Rectal smooth muscle tissue (tissue), 1 donor: ENCODE data around the gene DHX9.

Experiments
- H3K27ac ChIP-seq: one replicate; pipeline ENCODE4 v1.7.0; 2013; ENCODE audit warnings: low read depth, low read length, inconsistent platforms
- H3K27me3 ChIP-seq: one replicate; pipeline ENCODE4 v1.7.0; 2013; ENCODE audit warnings: low read length; ENCODE audit not compliant: control insufficient read depth, insufficient read depth
- H3K36me3 ChIP-seq: one replicate; pipeline ENCODE4 v1.7.0; 2013; ENCODE audit warnings: low read length; ENCODE audit not compliant: control insufficient read depth, insufficient read depth
- H3K4me1 ChIP-seq: one replicate; pipeline ENCODE4 v1.7.0; 2013; ENCODE audit warnings: low read length; ENCODE audit not compliant: control insufficient read depth, insufficient read depth
- H3K4me3 ChIP-seq: one replicate; pipeline ENCODE4 v1.7.0; 2013; ENCODE audit warnings: low read length
- H3K9ac ChIP-seq: one replicate; pipeline ENCODE4 v1.7.0; 2013; ENCODE audit warnings: low read length

Gene DHX9

DNA sequence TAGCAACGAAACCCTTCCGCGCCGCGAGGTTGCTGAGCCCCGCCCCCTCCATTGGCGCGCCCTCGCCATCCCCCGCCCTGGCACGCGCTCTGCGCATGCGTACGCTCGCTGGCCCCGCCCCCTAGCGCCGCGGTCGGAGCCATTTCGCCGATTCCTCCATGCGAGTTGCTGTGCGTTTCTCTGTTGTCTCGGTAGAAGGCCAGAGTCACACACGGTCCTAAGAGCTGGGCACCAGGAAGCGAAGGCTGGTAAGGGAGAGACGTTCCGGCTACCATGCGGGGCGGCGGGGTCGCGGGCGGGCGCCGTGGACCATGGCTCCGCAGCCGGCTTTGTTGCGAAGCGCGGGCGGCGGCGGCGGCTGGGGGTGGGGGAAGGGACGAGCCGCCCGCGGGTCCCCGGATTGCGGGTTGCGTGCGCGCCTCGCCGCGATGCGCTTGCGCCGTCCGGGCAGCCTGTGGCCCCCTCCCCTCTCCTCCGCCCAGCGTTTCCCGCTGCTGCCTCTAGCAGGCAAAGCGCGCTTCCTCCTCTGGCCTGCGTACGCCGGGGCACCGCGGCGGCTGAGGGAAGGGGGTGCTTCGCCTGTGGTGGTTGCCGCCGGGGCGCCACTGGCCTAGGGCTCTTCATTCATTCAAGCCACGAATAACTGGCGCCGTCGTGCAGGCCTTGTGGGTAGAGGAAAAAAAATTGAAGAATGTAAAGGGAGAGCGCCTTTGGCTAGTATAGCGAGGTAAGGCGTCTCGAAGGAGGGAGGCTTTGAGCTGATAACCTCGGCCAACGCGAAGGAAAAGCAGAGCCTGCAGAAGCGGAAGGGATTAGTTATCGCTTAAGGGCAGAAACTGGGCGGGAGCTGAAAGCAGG is at the start of gene DHX9:
Gene DHX9 (plus strand): TSS at position 139 of the 858 bp plus-strand sequence. CDS start 3,220 bp downstream, outside the sequence.
- Histone ChIP-seq H3K4me3 (peak within 1 kb of the TSS; percentile 88), H3K27ac (peak within 1 kb of the TSS; percentile 94), H3K27me3 (no peaks in the 10 kb centered on the region), H3K9ac (peak within 1 kb of the TSS; percentile 70), H3K4me1 (peaks cover 10% of the 10 kb centered on the region), H3K36me3 (no peaks in the 10 kb centered on the region)

DNA sequence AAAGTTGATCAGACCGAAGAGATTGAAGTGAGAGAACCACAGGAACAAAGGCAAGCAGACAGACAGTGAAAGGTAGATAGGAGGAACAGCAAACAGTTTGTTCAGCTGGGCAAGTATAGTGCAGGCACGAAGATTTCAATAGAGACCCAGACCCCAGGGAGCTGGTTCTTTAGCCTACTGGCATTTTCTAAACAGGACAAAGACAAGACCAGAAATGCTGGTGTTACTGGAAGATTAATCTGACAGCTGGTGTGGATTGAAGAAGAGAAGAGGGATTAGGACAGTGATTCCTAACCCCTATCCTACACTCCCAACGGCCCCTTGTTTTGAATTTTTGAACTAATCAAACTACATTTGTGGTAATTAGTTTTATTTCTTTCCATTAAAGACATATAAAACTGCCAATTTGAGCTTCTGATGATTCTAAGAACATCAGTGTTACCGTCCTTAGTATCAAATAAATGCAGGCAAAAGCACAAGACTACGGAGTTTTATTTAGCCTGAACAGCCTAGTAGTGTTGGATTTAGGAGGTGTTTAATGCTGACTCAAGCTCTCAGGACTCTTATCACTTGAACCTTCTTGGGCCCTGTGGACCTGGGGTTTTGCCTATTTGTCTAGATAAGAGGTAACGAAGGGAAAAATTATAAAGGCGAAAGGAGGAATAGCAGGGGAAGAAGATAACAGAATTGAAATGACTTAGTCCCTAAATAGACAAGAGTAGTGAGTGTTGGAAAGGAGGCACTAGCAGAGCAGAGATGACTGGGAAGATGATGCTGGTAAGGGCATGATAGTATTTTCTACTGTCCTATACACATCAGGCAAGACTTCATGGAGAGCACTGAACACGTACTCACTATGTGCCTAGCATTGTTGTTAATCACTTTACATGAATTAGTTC is 47.6 kb upstream of the DHX9 start:
- no peak overlapping the region for H3K9ac ChIP-seq
- H3K4me1 ChIP-seq, result peaks cover 3% of the 10 kb centered on the region
- peaks cover 3% of the 10 kb centered on the region for H3K36me3 ChIP-seq
- no peak overlapping the region for H3K4me3 ChIP-seq
- H3K27ac ChIP-seq, result no peak overlapping the region
- no peaks in the 10 kb centered on the region for H3K27me3 ChIP-seq

DNA sequence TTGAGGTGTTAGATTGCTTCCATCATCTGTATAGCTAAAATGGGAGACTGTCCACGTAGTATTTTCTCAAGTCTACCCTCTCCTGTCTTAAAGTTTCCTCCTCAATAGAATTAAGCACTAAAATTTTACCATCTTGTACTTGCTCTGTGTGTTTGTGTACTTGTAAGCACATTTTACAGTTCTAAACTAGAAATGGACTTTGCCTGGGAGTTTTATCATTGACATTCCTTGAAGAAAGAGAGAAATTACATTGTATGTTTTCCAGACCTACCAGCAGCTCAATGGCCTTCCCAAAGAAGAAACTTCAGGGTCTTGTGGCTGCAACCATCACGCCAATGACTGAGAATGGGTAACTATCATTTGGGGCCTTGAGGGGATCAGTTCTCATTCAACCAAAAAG is 45.1 kb upstream of the DHX9 start:
- Histone ChIP-seq H3K27ac (no peak overlapping the region), H3K4me3 (no peak overlapping the region), H3K4me1 (peaks cover 3% of the 10 kb centered on the region), H3K36me3 (peaks cover 3% of the 10 kb centered on the region), H3K9ac (no peak overlapping the region), H3K27me3 (no peaks in the 10 kb centered on the region)

DNA sequence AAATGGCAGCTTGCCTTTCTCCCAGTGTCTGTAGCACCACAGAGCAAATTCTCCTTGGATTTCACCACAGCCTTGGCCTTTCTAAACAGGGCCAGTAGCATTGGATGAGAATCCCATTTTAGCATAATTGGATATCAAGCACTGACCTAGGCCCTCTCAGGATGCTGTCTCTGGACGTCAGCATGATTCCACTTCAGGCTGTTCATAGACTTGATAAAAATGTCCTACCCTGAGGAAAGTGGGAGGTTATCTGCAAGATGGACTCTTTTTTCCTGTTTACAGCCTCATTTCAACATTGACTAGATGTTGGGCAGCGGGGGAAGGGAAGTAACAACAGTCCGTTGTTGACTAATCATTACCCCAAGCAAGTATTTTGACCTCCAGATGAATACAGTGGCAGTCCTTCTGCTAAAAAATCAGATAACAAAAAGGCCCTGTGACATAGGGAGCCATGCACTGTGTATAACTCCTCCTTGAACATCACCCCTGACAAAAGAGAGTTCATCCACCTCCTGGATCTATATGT is 44.4 kb upstream of the DHX9 start:
- Histone ChIP-seq H3K27ac (no peak overlapping the region), H3K4me3 (no peak overlapping the region), H3K36me3 (peaks cover 3% of the 10 kb centered on the region), H3K4me1 (peaks cover 3% of the 10 kb centered on the region), H3K9ac (no peak overlapping the region), H3K27me3 (no peaks in the 10 kb centered on the region)

DNA sequence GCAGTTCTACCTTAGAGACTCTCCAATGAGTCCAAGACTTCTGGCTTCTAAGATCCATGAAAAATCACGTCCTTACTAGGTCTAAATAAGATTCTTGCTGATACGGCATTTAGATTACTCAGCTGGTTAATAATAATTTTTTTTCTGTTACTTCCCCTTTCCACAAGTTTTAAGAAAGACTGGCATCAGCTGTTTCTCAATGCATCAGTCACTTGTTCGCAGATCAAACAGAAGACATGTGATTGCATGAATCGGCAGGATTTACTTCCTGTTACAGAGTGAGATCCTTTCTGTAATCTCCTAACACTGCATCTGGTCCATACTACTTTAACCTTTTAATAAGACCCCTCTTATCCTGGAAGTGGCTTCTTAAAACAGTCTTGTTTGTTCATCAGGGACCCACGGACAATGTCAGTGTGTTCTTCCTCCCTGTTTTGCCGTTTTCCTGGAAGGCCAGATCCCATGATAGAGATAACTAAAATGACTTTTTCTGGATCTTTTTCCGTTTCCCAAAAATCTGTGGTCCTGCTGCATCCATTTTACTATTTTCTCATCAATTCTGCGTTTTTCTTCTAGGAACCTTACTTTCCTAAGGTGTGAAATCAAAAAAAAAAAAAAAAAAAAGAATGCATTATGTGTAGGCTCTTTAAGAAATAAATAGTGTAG is 43.5 kb upstream of the DHX9 start:
- Histone ChIP-seq H3K36me3 (peaks cover 3% of the 10 kb centered on the region), H3K27ac (no peak overlapping the region), H3K27me3 (no peaks in the 10 kb centered on the region), H3K4me3 (no peak overlapping the region), H3K9ac (no peak overlapping the region), H3K4me1 (no peaks in the 10 kb centered on the region)

DNA sequence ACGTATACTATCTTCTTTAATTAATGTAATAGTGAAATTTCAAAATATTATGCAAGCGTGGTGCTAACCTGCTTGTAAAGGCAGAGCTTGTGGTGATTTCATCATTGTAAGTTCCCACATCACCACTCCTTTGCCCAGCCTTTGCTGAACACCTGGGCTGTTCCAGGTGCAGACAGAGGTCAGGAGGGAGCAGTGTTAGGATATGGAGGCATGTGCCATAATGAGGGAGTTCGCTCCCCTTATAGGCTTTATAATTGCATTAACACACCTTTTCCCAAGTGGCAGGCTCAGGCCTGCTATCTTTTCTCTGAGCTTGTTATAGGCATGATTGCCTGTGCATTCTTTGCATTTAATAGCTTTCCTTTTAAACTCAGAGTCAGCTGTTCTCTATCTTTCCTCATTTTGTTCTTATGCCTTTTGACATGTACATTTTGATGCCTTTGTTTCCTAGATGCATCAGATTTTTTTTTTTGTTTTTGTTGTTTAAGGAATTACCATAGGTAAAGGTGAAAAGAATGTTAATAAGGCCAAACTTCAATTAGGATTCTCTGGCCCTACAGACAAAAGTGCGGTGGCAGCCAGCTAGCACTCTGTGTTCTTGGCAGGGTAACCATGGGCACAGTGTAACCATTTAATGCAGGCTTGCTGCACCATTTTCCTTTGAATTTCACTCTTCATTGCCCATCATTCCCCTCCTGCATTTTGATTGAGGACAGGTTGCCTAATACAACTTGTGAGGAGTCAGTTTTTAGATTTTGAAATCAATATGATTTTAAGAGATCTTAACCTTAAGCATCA is 36.9 kb upstream of the DHX9 start:
- H3K27ac ChIP-seq, result no peak overlapping the region
- H3K4me1 ChIP-seq, result no peaks in the 10 kb centered on the region
- H3K36me3 ChIP-seq, result no peaks in the 10 kb centered on the region
- H3K9ac ChIP-seq, result no peak overlapping the region
- H3K27me3 ChIP-seq, result no peaks in the 10 kb centered on the region
- H3K4me3 ChIP-seq, result no peak overlapping the region

DNA sequence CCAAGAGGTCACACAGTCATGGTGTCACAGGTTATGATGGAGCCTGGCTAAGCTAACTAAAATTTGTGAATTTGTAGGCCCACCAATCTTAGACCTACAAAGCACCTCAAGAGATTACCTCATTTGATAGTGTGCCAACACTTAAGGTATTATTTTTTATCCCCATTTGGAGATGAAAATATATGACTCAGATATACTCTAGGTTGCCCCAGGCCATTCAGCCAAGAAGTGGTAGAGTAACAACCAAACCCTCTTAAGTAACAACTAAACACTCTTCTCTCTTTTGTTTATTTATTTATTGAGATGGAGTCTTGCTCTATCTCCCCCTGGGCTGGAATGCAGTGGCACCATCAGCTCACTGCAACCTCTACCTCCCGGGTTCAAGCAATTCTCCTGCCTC is 35.3 kb upstream of the DHX9 start:
- Histone ChIP-seq H3K4me1 (no peaks in the 10 kb centered on the region), H3K36me3 (no peaks in the 10 kb centered on the region), H3K9ac (no peak overlapping the region), H3K27ac (no peak overlapping the region), H3K4me3 (no peak overlapping the region), H3K27me3 (no peaks in the 10 kb centered on the region)

DNA sequence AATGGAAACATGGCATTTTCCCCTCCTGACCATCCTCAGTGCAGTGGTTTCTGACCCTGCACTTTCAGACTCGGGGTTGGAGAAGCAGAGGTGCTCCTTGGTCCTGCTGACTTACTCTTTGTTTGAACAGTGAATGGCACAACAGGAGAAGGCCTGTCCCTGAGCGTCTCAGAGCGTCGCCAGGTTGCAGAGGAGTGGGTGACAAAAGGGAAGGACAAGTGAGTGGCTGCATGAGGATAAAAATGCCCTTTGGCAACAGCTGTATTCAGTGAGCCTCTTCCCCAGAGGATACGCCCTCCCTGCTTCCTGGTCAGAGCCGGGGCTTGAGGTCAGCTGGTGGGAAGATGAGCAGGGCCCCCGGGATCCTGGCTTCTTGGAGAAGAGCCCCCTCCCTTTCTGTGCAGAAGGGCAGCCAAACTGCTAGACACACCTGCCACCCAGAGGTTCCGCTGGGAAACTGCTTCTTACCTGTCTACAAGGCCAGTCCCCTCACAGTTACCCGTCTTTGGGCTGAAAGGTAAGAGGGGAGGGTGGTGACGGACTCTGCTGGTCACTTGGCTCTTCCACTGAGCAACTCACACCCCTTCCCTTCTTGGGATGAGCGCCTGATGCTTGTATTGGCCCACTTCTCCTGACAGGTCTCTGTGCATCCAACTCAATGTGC is 33.0 kb upstream of the DHX9 start:
- Histone ChIP-seq H3K36me3 (no peaks in the 10 kb centered on the region), H3K9ac (no peak overlapping the region), H3K27ac (no peak overlapping the region), H3K4me1 (no peaks in the 10 kb centered on the region), H3K4me3 (no peak overlapping the region), H3K27me3 (no peaks in the 10 kb centered on the region)

DNA sequence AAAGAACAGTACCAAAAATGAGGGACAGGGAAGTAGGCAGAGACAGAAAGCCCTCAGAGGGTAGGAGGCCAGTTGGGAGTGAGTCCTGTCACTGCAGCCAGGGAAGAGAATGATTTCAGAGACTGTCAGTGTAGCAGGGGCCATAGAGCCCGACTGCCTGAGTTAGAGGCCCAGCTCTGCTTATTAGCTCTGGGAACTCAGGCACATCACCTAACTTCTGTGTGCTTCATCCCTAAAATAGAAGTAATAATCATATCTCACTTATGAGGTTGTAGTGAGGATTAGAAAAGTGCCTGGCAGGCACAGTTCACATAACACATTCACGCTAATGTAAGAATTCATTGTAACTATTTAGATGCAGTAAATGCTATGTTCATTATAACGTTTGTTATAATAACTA is 31.2 kb upstream of the DHX9 start:
- Histone ChIP-seq H3K9ac (no peak overlapping the region), H3K36me3 (peaks cover 2% of the 10 kb centered on the region), H3K27ac (no peak overlapping the region), H3K27me3 (no peaks in the 10 kb centered on the region), H3K4me1 (no peaks in the 10 kb centered on the region), H3K4me3 (no peak overlapping the region)

DNA sequence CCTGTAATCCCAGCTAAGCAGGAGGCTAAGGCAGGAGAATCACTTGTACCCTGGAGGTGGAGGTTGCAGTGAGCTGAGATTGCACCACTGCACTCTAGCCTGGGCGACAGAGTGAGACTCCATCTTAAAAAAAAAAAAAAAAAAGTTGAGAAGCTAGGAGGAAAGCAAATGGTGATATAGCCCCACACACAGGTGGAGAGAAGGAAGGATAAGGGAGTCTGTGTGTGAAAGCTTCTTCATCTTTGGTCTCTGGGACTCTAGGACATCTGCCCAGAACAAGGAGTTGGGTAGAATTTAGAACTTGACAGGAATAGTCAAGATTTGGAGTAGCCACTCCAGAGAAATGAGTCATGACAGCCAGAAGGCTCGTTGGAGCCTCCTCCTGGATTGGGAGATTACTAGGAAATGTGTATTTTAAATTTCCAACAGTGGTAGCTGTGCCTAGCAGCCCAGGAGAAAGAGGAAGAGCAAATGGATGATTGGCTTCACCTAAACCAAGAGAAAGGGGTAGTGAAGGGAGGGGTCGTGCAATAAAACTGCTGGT is 29.7 kb upstream of the DHX9 start:
- Histone ChIP-seq H3K9ac (no peak overlapping the region), H3K4me1 (no peaks in the 10 kb centered on the region), H3K27me3 (no peaks in the 10 kb centered on the region), H3K4me3 (no peak overlapping the region), H3K27ac (no peak overlapping the region), H3K36me3 (peaks cover 2% of the 10 kb centered on the region)
